ENCODE measurements around the gene FANCI.

- no peak for TF ChIP-seq EZH2 (IDR thresholded peaks at IDR 0.05; ENCODE audit: low read depth, unreplicated experiment)
- TF ChIP-seq POLR2AphosphoS5 (IDR thresholded peaks at IDR 0.05; ENCODE audit: low read depth) = no peak
- TF ChIP-seq CTCF (conservative IDR thresholded peaks at IDR 0.05; ENCODE audit: low read depth in 2 of 2) = no peak
- no peak for TF ChIP-seq CREB1 (CRISPR knock-in tag; IDR thresholded peaks at IDR 0.05; ENCODE audit: low read depth)
- no peak for TF ChIP-seq EZH2phosphoT487 (IDR thresholded peaks at IDR 0.05; ENCODE audit: unreplicated experiment)
- TF ChIP-seq ETS1 (IDR thresholded peaks at IDR 0.05) = no peak
- no peak for TF ChIP-seq ZNF462 (CRISPR knock-in tag; IDR thresholded peaks at IDR 0.05)
- no peak for TF ChIP-seq REST (IDR thresholded peaks at IDR 0.05; ENCODE audit: unreplicated experiment)
- TF ChIP-seq JUNB (IDR thresholded peaks at IDR 0.05; ENCODE audit: unreplicated experiment) = no peak
- TF ChIP-seq ZNF331 (CRISPR knock-in tag; IDR thresholded peaks at IDR 0.05; ENCODE audit: low read depth) = no peak
- no peak for TF ChIP-seq STAT1 (IDR thresholded peaks at IDR 0.05; ENCODE audit: unreplicated experiment)
Measured at GRCh38 chr15:89201465-89202005, 42.2 kb upstream of the FANCI start.

Measured in GM23338 (cell line).